ENCODE measurements around the gene MYBBP1A. TPM values are rescaled to one million over a fixed set of nuclear protein-coding genes. Genes with fewer than 3 reads are reported as not detected.

Gene MYBBP1A
- total RNA-seq, 2 experiments from 2014 or later = 58.0 to 58.2 TPM

- TF ChIP-seq, protein P1, sequence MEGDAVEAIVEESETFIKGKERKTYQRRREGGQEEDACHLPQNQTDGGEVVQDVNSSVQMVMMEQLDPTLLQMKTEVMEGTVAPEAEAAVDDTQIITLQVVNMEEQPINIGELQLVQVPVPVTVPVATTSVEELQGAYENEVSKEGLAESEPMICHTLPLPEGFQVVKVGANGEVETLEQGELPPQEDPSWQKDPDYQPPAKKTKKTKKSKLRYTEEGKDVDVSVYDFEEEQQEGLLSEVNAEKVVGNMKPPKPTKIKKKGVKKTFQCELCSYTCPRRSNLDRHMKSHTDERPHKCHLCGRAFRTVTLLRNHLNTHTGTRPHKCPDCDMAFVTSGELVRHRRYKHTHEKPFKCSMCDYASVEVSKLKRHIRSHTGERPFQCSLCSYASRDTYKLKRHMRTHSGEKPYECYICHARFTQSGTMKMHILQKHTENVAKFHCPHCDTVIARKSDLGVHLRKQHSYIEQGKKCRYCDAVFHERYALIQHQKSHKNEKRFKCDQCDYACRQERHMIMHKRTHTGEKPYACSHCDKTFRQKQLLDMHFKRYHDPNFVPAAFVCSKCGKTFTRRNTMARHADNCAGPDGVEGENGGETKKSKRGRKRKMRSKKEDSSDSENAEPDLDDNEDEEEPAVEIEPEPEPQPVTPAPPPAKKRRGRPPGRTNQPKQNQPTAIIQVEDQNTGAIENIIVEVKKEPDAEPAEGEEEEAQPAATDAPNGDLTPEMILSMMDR (IDR thresholded peaks at IDR 0.05) = no peak
- Mint-ChIP-seq H3K4me3 (no peak overlapping the region), H3K27ac (no peak overlapping the region), H3K27me3 (no peaks in the 10 kb centered on the region), H3K4me1 (ENCODE audit: low read depth) (peaks cover 22% of the 10 kb centered on the region), H3K36me3 (ENCODE audit: low read depth) (no peaks in the 10 kb centered on the region), H3K9me3 (no peaks in the 10 kb centered on the region)
- POLR2A ChIA-PET = interaction anchor here (0.8 kb wide), 1 partner anchor 14 kb away, joined by 4 read pairs; the partner anchor contains the start of gene MYBBP1A
- DNase-seq (no peak), ATAC-seq (ENCODE audit: poor library complexity) (no peak)
- Histone ChIP-seq H3K27ac (ENCODE audit: low read depth in 1 of 2, low read length in 2 of 2) (no peak overlapping the region), H3K27me3 (ENCODE audit: control insufficient read depth in 1 of 2, insufficient read depth in 2 of 2, low read length in 2 of 2) (no peaks in the 10 kb centered on the region), H3K36me3 (ENCODE audit: insufficient read depth, low read length) (no peaks in the 10 kb centered on the region), H3K9me3 (ENCODE audit: control insufficient read depth in 1 of 2, insufficient read depth in 1 of 2, low read length in 2 of 2) (no peaks in the 10 kb centered on the region), H3K4me3 (ENCODE audit: low read length) (no peak overlapping the region), H3K4me1 (ENCODE audit: insufficient read depth, low read length) (peaks cover 15% of the 10 kb centered on the region)
- intact Hi-C loops (cut with DNase I, micrococcal nuclease) = loop anchor here in 1 of 2 experiments (5.0 kb wide), 2 partner anchors 318 to 333 kb away; partner anchors contain the start of gene CHRNE
- CTCF ChIA-PET = no interaction called here
These were observed 14.4 kb upstream of the MYBBP1A start for GRCh38 chr17:4569591-4569990.

GRCh38 chr17:4566785-4567184 is 11.6 kb upstream of the MYBBP1A start:
- peaks cover 24% of the 10 kb centered on the region for H3K4me1 Mint-ChIP-seq (ENCODE audit: low read depth)
- DNase-seq (peak in 8 of 14 experiments; percentile 17 to 66 (median 28)), ATAC-seq (ENCODE audit: poor library complexity) (no peak)
- no peaks in the 10 kb centered on the region for H3K27me3 Mint-ChIP-seq
- no peak overlapping the region for H3K4me3 Mint-ChIP-seq
- no peaks in the 10 kb centered on the region for H3K9me3 Mint-ChIP-seq
- H3K27ac ChIP-seq (ENCODE audit: low read depth in 1 of 2, low read length in 2 of 2) = no peak overlapping the region
- no peak overlapping the region for H3K4me3 ChIP-seq (ENCODE audit: low read length)
- H3K36me3 Mint-ChIP-seq (ENCODE audit: low read depth) = no peaks in the 10 kb centered on the region
- intact Hi-C loops (cut with DNase I, micrococcal nuclease) = loop anchor here (1.0 to 5.0 kb wide), 4 partner anchors 58 to 336 kb away; partner anchors contain the start of gene CHRNE (in 1 of the 2)
- no peaks in the 10 kb centered on the region for H3K9me3 ChIP-seq (ENCODE audit: control insufficient read depth in 1 of 2, insufficient read depth in 1 of 2, low read length in 2 of 2)
- POLR2A ChIA-PET = interaction anchor here (1.5 to 2.1 kb wide), 2 partner anchors 11 to 137 kb away, joined by 3 to 7 read pairs; partner anchors contain the start of genes MYBBP1A and PELP1
- no peaks in the 10 kb centered on the region for H3K27me3 ChIP-seq (ENCODE audit: control insufficient read depth in 1 of 2, insufficient read depth in 2 of 2, low read length in 2 of 2)
- no peaks in the 10 kb centered on the region for H3K36me3 ChIP-seq (ENCODE audit: insufficient read depth, low read length)
- peaks cover 18% of the 10 kb centered on the region for H3K4me1 ChIP-seq (ENCODE audit: insufficient read depth, low read length)
- TF ChIP-seq, protein P1 (IDR thresholded peaks at IDR 0.05) = peak; percentile 65
- no peak overlapping the region for H3K27ac Mint-ChIP-seq
- CTCF ChIA-PET = interaction anchor here (0.7 to 2.1 kb wide), 7 partner anchors 10 to 864 kb away, joined by 3 to 7 read pairs (median 4); partner anchors contain the start of gene MYBBP1A

DNA sequence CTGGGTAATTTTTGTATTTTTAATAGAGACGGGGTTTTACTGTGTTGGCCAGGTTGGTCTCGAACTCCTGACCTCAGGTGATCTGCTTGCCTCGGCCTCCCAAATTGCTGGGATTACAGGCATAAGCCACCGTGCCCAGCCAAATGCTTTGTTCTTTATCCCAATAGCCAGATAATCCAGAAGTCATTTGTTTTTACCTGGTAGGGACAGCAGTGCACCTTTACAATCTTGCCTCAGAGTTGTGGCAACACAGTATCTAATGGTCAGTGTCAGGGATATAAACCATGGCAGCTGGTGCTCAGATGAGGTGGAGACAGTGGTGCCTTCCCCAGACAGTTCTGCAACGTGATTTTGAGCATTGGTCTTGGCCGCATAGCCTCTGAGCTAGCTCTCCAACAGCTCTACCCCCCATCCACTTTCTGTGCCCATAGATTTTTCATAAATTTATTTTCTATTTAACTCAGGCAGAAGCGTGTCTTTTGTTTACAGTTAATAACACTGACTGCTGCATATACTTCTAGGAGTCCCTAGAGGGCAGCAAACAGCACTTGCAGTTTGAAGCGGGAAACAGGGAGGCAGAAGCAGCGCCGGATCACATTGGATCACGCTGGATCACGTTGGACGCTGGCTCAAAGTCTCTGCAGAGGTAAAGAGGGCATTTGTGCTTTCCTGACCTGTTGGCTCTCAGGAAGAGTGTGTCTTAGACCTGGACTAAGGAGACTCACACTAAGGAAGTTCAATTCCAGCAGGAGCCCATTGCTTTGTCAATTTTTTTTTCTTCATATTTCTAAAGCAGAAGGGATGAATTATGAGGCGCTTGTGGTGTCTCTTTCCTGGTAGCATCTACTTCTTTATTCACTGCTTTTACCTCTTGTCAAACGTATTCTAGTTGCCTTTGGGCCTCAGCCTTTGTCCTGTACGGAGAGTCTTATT is 10.3 kb upstream of the MYBBP1A start:
- Histone ChIP-seq H3K9me3 (ENCODE audit: control insufficient read depth in 1 of 2, insufficient read depth in 1 of 2, low read length in 2 of 2) (no peaks in the 10 kb centered on the region), H3K4me1 (ENCODE audit: insufficient read depth, low read length) (peaks cover 19% of the 10 kb centered on the region), H3K4me3 (ENCODE audit: low read length) (no peak overlapping the region), H3K27ac (ENCODE audit: low read depth in 1 of 2, low read length in 2 of 2) (no peak overlapping the region), H3K27me3 (ENCODE audit: control insufficient read depth in 1 of 2, insufficient read depth in 2 of 2, low read length in 2 of 2) (no peaks in the 10 kb centered on the region), H3K36me3 (ENCODE audit: insufficient read depth, low read length) (no peaks in the 10 kb centered on the region)
- Mint-ChIP-seq H3K9me3 (no peaks in the 10 kb centered on the region), H3K4me1 (ENCODE audit: low read depth) (peaks cover 31% of the 10 kb centered on the region), H3K27ac (no peak overlapping the region), H3K27me3 (no peaks in the 10 kb centered on the region), H3K36me3 (ENCODE audit: low read depth) (no peaks in the 10 kb centered on the region), H3K4me3 (peak overlapping the region; percentile 13)
- DNase-seq = peak in 12 of 14 experiments; percentile 14 to 81 (median 30)
- ATAC-seq (ENCODE audit: poor library complexity) = peak; percentile 89
- POLR2A ChIA-PET = interaction anchor here (0.9 to 1.5 kb wide), 2 partner anchors 12 to 138 kb away, joined by 3 read pairs; partner anchors contain the start of gene PELP1
- CTCF ChIA-PET = interaction anchor here (0.7 to 1.3 kb wide), 8 partner anchors 8 to 561 kb away, joined by 3 to 4 read pairs (median 3); partner anchors contain the start of genes ARRB2, CHRNE and MYBBP1A
- TF ChIP-seq, protein P1 (IDR thresholded peaks at IDR 0.05) = peak; percentile 92
- intact Hi-C loops (cut with DNase I, micrococcal nuclease) = loop anchor here (1.0 to 5.0 kb wide), 6 partner anchors 59 to 337 kb away; partner anchors contain the start of gene CHRNE (in 1 of the 2)
